ENCODE results near the gene CPVL.

CPVL gene

DNA sequence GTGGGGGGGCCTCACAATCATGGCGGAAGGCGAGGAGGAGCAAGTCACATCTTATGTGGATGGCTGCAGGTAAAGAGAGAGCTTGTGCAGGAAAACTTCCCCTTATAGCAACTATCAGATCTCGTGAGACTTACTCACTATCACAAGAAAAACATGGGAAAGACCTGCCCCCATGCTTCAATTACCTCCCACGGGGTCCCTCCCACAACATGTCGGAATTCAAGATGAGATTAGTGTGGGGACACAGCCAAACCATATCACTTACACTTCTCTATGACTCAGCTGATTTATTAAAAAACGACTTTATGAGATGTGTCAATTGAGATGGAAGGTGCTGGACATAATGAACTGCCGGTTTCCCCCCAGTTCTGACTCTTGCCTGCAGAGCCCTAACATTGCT is 24.4 kb upstream of the CPVL start:
- TF ChIP-seq POLR2A (IDR thresholded peaks at IDR 0.05; ENCODE audit: low read depth, low read length): no peak
- FAIRE-seq: no peak
- no peak for DNase-seq (ENCODE audit: insufficient read length, low spot score)

DNA sequence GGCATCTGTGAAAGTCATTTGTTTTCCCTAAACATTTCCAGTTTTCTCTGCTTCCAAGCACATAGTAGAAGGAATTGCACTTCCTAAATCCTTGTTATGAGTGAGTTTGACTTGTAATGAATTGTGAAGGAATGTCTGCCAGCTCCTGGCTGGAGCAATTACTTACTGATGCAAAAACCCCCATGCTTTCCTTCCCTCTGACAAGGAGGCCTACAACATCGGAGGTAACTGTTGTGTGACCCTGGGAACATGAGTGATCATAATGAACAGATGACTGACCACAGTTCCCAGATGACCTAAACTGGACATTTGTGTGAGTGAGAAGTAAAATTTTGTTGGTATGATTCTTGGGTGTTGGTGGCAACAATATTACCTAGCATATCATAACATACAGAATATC is 21.4 kb upstream of the CPVL start:
- no peak for TF ChIP-seq POLR2A (IDR thresholded peaks at IDR 0.05; ENCODE audit: low read depth, low read length)
- no peak for DNase-seq (ENCODE audit: insufficient read length, low spot score)
- FAIRE-seq: no peak

DNA sequence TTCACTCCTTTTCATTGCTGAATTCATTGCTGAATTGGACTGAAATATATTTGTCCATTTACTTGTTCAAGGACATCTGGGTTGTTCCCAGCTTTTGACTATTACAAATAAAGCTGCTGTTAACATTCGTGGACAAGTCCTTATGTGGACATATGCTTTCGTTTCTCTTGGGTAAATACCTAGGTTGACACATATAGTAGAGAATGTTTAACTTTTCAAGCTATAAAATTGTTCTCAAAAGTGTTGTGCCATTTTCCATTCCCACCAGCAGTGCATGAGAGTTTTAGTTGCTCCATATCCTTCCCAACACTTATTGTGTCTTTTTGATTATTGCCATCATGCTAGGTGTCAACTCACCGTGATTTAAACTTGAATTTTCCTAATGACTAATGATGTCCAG is 17.5 kb upstream of the CPVL start:
- FAIRE-seq (peak; percentile 45), DNase-seq (ENCODE audit: insufficient read length, low spot score) (no peak)
- no peak for TF ChIP-seq POLR2A (IDR thresholded peaks at IDR 0.05; ENCODE audit: low read depth, low read length)

DNA sequence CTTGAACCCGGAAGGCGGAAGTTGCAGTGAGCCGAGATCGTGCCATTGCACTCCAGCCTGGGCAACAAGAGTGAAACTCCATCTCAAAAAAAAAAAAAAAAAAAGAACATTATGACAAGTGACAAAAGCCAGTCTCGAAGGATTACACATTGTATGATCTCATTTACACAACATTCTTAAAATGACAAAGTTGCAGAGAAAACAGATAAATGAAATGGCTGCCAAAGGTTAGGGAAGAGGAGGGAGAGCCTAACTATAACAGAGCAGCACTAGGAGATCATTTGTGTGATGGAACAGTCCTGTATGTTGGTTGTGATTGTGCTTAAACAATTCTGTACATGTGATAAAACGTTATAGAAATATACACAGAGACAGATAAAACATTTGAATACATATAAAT is 16.2 kb upstream of the CPVL start:
- TF ChIP-seq POLR2A (IDR thresholded peaks at IDR 0.05; ENCODE audit: low read depth, low read length): no peak
- no peak for DNase-seq (ENCODE audit: insufficient read length, low spot score)
- FAIRE-seq: no peak

DNA sequence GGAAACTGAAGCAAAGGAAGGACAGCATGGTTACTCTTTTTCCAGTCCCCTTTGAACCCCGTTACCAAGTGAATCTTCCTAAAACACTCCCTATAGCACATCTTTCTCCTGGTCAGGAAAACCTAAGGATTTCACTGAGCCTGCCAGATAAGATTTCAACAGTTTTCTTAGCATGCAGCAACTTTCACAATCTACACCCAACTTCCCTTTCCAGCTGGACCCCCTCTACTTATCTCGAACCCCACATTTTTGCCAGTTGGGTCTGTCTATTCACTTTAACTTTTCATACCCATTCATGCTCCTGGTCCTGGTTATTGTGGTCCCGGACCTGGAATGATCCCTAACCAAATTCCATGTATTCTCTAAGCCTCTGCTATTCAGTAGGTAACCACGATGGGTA is 14.9 kb upstream of the CPVL start:
- no peak for FAIRE-seq
- no peak for TF ChIP-seq POLR2A (IDR thresholded peaks at IDR 0.05; ENCODE audit: low read depth, low read length)
- no peak for DNase-seq (ENCODE audit: insufficient read length, low spot score)

GRCh38 chr7:29160080-29160479 is 13.7 kb upstream of the CPVL start:
- DNase-seq (ENCODE audit: insufficient read length, low spot score) (no peak), FAIRE-seq (no peak)
- no peak for TF ChIP-seq POLR2A (IDR thresholded peaks at IDR 0.05; ENCODE audit: low read depth, low read length)

GRCh38 chr7:29158795-29159423 is 12.6 kb upstream of the CPVL start:
- no peak for FAIRE-seq
- no peak for DNase-seq (ENCODE audit: insufficient read length, low spot score)
- no peak for TF ChIP-seq POLR2A (IDR thresholded peaks at IDR 0.05; ENCODE audit: low read depth, low read length)

DNA sequence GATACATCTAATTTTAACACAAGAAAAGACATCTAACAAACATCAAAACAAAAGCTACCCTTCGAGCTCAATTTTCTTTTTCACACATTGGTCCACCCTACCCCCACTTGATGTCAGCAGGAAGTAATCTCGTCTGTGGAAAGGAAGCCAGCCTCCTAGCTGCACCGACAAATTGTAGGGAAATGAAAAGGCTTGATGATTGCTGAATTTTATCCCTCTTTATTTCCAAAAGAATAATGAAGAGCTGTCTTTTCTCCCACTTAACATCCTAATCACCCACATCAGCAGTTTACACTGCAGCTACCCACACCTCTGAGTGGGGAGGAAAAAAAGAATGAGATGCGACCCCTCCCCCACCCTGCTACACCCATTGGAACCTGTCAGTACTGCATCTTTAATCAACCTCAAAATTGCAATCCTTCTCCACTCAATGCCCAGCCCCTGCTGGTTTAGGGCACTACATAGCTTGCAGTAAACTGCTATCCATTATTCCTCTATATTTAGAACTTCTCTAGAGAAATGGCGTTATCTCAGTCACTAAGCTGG is 10.6 kb upstream of the CPVL start:
- DNase-seq (ENCODE audit: insufficient read length, low spot score): no peak
- no peak for FAIRE-seq
- TF ChIP-seq POLR2A (IDR thresholded peaks at IDR 0.05; ENCODE audit: low read depth, low read length): no peak

DNA sequence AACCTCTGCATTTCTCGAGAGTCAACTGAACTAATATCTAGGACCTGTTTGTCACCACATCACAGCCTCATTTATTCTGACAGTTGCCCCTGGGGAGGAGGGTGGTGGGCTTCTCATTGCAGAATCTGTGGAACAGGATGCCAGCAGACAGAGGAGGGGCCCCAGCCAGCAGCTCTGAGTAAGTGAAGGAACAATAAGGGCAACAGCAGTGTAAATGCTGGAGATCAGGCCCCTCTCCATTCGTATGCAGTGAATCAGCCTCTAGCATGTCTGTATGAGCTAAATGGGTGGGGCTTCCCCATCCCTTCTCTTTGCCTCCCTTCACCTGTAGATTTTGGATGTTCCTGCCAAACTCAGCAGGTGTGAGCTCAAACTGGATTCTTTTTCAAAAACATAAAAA is 7.7 kb upstream of the CPVL start:
- DNase-seq (ENCODE audit: insufficient read length, low spot score) (no peak), FAIRE-seq (no peak)
- TF ChIP-seq POLR2A (IDR thresholded peaks at IDR 0.05; ENCODE audit: low read depth, low read length): no peak

- no peak for FAIRE-seq
- no peak for TF ChIP-seq POLR2A (IDR thresholded peaks at IDR 0.05; ENCODE audit: low read depth, low read length)
- no peak for DNase-seq (ENCODE audit: insufficient read length, low spot score)
Measured at GRCh38 chr7:29150856-29151255, 4.5 kb upstream of the CPVL start.

DNA sequence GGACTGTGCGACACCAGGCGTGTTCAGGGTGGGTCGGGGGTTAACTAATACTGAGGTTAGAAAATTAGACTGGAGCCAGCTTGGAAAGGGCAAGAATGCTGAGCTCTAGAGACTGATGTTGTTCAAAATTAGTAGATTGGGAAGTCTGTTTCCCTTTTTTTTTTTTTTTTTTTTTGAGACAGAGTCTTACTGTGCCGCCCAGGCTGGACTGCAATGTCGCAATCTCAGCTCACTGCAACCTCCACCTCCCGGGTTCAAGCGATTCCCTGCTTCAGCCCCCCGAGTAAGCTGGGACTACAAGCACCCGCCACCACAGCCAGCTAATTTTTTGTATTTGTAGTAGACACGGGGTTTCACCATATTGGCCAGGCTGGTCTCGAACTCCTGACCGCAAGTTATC is 2.7 kb upstream of the CPVL start:
- TF ChIP-seq POLR2A (IDR thresholded peaks at IDR 0.05; ENCODE audit: low read depth, low read length): no peak
- DNase-seq (ENCODE audit: insufficient read length, low spot score) (no peak), FAIRE-seq (no peak)

DNA sequence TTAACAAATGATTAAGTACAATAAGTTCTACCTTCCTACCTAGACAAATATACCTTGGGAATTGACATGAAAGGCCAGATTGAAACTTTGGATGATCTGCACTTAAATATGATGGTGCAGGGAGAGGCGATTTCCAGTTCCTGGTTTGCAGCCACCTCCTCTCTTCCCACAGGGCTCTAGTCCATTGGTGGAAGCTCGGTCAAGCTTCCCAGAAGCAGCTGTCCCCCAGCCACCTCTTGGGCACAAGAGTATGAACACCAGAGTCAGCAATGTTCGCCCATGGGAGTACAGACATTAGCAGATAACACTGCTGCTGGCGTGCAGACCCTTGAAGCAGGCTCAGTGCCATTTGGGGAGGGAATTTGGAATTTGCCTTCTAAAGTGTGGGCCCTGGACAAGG is 1.5 kb upstream of the CPVL start:
- DNase-seq (ENCODE audit: insufficient read length, low spot score) (no peak), FAIRE-seq (no peak)
- TF ChIP-seq POLR2A (IDR thresholded peaks at IDR 0.05; ENCODE audit: low read depth, low read length): no peak

- no peak for TF ChIP-seq POLR2A (IDR thresholded peaks at IDR 0.05; ENCODE audit: low read depth, low read length)
- no peak for DNase-seq (ENCODE audit: insufficient read length, low spot score)
- no peak for FAIRE-seq
Measured at GRCh38 chr7:29146888-29147609, 712 bp upstream of the CPVL start.

DNA sequence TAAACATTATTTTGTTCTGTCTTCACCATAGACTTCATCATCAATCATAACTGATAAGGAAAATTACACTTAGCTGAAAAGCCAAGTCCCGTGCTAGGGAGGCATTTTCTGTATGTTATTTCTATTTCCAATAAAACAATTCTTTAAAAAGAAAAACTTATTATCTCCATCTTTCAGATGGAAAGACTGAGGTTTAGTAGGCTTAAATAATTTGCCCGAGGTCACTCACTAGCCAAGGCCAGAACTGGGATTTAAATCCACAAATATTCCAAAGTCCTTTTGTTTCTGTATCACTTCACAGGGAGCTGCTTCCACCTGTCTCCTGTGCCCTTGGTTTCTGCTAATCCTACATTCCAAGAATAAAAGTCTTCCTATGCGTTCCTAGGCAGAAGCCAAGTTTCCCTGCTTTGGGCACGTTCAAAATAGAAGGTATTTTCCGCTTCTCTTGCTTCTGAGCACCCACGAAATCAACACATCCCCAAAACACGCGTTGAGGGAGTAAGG is 732 bp downstream of the CPVL start:
- no peak for FAIRE-seq
- no peak for TF ChIP-seq POLR2A (IDR thresholded peaks at IDR 0.05; ENCODE audit: low read depth, low read length)
- DNase-seq (ENCODE audit: insufficient read length, low spot score): no peak

GRCh38 chr7:29143751-29144150 is 2.6 kb downstream of the CPVL start:
- DNase-seq (ENCODE audit: insufficient read length, low spot score) (no peak), FAIRE-seq (no peak)
- TF ChIP-seq POLR2A (IDR thresholded peaks at IDR 0.05; ENCODE audit: low read depth, low read length): no peak

Data from H54 (cell line).